Measurements from ENCODE around the gene SMIM21.

Gene SMIM21

GRCh38 chr18:75422341-75422910, 5.1 kb downstream of the SMIM21 start:
- DNase-seq (ENCODE audit: low spot score), result no peak

- DNase-seq (ENCODE audit: low spot score), result no peak
Observed at GRCh38 chr18:75421656-75422055, 5.8 kb downstream of the SMIM21 start.

GRCh38 chr18:75418293-75419005, 9.1 kb downstream of the SMIM21 start:
- DNase-seq (ENCODE audit: low spot score), result no peak

- no peak for DNase-seq (ENCODE audit: low spot score)
Observed at GRCh38 chr18:75410611-75411010, 16.9 kb downstream of the SMIM21 start.

DNA sequence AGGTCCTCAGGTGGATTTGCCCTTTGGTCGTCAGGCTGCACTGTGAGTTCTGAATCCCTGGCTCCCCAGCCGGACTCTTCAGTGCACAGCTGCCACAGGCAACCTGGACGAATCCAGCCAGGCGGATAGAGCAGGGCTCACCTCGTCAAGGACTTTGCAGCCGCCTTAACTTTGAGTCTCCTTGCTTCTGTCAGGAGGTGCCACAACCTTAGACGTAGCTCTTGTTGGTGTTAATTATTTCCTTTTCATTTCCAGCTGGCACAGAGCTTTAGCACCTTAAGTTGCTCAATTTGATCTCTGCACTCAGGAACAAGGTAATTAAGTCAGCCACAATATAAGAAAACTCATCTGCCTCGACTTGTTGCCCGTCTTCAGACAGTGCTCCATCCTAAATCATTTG, 17.7 kb downstream of the SMIM21 start:
- DNase-seq (ENCODE audit: low spot score), result no peak

DNA sequence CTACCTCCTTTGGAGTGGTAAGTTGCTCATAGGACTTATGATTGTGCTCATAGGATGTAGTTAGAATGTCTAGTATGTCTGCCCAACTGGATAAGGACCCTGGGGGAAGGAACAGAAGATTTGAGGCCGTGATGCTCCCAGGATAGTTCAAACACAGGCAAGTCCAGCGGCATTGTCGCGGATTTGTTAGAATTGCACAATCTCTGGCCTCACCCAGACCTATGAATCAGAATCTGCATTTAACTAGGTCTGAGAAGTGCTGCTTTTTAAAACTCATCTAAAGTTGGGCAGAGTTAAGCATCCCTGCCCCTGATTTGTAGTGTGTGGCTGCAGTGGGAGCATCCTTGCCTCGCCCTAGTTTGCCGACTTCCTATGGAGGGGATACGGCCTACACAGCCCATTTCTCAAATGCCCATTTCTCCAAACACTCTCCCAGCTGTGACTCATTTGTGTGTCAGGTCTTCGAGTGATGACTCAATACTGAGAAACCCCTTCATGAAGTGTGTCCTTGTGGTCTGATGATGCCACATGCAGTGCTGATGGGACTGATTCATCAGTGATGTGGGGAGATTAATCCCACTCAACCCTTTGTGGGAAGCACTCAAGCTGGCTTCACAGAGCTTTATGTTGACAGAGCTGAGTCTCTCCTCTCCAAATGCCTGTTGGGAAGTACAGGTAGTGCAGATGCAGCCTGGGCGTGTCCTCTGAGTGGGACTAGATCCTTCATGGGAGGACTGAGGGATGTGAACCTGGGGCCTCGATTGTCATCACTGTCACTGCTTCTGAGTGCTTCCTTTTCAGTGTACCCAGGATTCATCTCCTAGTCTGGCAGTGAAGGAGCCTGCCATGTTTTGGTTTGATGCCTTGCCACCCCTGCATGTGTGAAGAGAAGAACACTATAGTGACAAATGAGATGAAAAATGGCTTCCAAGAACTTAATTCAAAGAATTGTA, 18.7 kb downstream of the SMIM21 start:
- peak; percentile 85 for DNase-seq (ENCODE audit: low spot score)

- no peak for DNase-seq (ENCODE audit: low spot score)
Observed at GRCh38 chr18:75407468-75408437, 19.8 kb downstream of the SMIM21 start.

- no peak for DNase-seq (ENCODE audit: low spot score)
Observed at GRCh38 chr18:75406491-75407445, 20.7 kb downstream of the SMIM21 start.

DNA sequence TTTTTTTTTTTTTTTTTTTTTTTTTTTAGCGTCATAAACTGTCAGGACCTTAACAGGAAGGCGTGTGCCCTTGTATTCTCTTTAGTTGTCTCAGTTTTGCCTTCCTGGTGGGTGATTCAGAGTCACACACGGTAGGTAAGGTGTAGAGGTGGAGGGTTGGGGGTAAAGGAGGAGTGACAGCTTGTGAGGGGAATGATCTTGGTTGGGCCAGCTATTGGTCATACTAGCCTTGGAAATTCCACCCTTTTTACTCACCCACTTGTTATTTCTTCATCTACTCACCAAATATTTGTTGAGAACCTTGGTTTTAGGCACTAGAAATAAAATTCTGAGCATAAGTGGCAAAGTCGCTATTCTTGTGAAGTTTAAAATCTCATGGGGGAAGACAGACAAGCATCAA, 22.2 kb downstream of the SMIM21 start:
- no peak for DNase-seq (ENCODE audit: low spot score)

- DNase-seq (ENCODE audit: low spot score), result no peak
Observed at GRCh38 chr18:75400366-75400765, 27.1 kb downstream of the SMIM21 start.

- DNase-seq (ENCODE audit: low spot score), result no peak
Observed at GRCh38 chr18:75395137-75395536, 32.4 kb downstream of the SMIM21 start.

DNA sequence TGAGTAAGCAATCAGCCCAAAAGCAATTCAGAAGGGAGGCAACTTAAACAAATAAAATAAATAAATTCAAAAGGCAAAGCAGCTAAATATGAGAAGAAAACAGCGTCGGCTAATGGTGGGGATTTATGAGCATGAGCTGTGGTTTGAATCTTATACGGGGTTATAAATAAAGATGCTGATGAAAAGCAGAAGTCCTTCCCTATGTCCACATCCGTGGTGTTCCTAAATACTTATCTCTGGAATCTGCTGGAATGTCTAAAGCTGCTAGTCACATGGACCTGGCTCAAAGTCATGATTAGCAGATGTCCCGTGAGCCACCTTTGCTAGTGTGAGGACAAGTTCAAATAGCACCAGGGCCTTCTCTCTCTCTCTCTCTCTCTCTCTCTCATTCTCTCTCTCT, 33.8 kb downstream of the SMIM21 start:
- no peak for DNase-seq (ENCODE audit: low spot score)

- DNase-seq (ENCODE audit: low spot score), result no peak
Observed at GRCh38 chr18:75392226-75392578, 35.3 kb downstream of the SMIM21 start.

- peak; percentile 6 for DNase-seq (ENCODE audit: low spot score)
Observed at GRCh38 chr18:75391279-75392225, 36.0 kb downstream of the SMIM21 start.

DNA sequence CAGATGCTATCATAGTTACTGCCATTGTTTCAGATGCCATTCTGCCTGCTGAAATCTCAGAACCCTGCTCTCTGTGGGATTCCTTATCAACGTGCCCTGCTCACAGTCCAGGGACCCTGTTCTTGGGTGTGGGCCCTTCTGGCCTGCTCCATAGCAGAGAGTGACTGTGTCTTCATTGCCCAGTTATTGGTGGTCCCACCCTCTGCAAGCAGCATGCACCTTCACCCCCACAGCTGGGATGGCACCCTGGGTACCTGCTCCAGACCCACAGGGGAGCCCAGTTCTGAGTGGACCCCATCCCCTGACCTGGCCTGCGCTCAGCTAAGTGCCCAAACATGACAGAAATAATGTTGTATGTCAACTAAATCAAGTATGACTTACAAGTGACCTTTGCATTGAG, 36.6 kb downstream of the SMIM21 start:
- no peak for DNase-seq (ENCODE audit: low spot score)

DNA sequence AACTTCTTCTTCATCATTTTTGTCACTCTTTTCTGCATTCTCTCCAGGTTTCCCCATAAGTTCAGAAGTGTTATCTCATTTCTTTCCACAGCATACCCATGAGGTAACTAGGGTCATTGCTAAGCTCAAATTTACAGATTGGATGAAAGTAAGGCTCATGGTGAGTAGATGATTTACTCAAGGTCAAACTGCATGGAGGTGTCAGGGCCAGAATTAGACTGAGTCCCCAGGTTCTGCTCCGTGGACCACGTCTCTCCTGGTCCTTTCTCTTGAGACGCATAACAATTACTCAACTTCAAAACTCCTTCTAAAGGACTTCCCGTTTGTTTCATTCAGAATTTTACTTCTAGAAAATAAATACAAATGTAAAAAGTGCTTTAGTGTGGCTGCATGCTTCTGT, 43.4 kb downstream of the SMIM21 start:
- DNase-seq (ENCODE audit: low spot score), result no peak

GRCh38 chr18:75378376-75379315, 48.9 kb downstream of the SMIM21 start:
- DNase-seq (ENCODE audit: low spot score), result no peak

GRCh38 chr18:75377926-75378325, 49.6 kb downstream of the SMIM21 start:
- DNase-seq (ENCODE audit: low spot score), result no peak

Measured in kidney capillary endothelial cell (primary cell).